ENCODE measurements around the gene TRIP13. TPM values are rescaled to one million over a fixed set of nuclear protein-coding genes. Genes with fewer than 3 reads are reported as not detected.

Gene TRIP13
- total RNA-seq, 1 experiment from 2014 or later = 42.6 TPM

DNA sequence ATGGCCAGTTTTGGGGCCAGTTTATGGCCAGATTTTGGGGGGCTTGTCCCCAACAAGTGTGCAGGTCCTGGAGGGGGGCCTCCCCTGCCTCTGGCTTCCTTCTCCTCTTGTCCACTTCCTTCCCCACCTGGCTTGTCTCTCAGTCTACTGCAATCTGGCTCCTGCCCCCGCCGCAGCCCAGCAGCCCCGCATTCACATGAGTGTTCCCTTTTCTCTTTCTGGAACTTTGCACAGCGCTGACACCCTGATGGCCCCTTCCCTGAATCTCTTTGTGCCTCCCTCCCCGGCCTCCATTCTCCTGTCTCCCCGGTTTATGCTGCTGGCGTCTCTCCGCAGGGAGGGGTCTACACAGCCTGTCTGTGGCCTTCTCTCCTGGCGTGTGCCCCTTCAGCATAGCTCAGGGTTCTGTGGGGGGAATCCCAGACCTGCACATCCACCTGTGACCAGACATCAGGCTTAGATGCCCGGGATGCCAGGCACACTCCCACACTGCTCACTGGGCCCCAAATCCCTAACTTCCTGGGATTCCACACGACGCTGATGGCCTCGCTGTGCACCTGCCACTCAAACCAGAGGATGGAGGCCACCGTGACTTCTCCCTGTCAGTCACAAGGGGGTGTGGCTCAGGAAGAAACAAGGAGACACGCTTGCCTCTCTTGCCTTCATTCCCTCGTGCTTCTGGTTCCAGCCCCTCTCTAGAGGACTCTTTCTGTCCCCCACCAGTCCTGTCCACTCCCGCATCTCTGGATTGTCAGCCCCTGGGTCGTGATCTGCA, 17.5 kb downstream of the TRIP13 start:
- H3K9me3 ChIP-seq (ENCODE audit: control insufficient read depth, low read depth, low read length) = no peaks in the 10 kb centered on the region
- H2BK20ac ChIP-seq (ENCODE audit: low read depth, low read length, poor library complexity, severe bottlenecking) = no peak overlapping the region
- H2AK5ac ChIP-seq (ENCODE audit: insufficient read length, low read length) = no peak overlapping the region
- H3K23me2 ChIP-seq (ENCODE audit: insufficient read length, low read depth, low read length, poor library complexity, severe bottlenecking) = no peaks in the 10 kb centered on the region
- H3K79me1 ChIP-seq (ENCODE audit: insufficient read depth, low read depth, low read length, poor library complexity, severe bottlenecking) = no peaks in the 10 kb centered on the region
- H2BK15ac ChIP-seq (ENCODE audit: low read depth, low read length) = no peak overlapping the region
- no peak overlapping the region for H4K8ac ChIP-seq (replicated peaks; ENCODE audit: insufficient read length, low read depth, low read length)
- no peak overlapping the region for H4K5ac ChIP-seq (ENCODE audit: insufficient read length, low read depth, low read length)
- DNase-seq = no peak
- Mint-ChIP-seq H3K4me1 (peaks cover 0 to 3% of the 10 kb centered on the region in 2 experiments; a peak in 2 of 4 replicates), H3K27ac (no peak overlapping the region; a peak in 1 of 7 replicates), H3K4me3 (no peak overlapping the region), H3K36me3 (ENCODE audit: insufficient read depth in 1 of 3, low read depth in 3 of 3) (peaks cover 53 to 94% (median 87%) of the 10 kb centered on the region in 3 experiments), H3K9me3 (no peaks in the 10 kb centered on the region), H3K27me3 (ENCODE audit: low read depth) (no peaks in the 10 kb centered on the region)
- TF ChIP-seq, protein P1, sequence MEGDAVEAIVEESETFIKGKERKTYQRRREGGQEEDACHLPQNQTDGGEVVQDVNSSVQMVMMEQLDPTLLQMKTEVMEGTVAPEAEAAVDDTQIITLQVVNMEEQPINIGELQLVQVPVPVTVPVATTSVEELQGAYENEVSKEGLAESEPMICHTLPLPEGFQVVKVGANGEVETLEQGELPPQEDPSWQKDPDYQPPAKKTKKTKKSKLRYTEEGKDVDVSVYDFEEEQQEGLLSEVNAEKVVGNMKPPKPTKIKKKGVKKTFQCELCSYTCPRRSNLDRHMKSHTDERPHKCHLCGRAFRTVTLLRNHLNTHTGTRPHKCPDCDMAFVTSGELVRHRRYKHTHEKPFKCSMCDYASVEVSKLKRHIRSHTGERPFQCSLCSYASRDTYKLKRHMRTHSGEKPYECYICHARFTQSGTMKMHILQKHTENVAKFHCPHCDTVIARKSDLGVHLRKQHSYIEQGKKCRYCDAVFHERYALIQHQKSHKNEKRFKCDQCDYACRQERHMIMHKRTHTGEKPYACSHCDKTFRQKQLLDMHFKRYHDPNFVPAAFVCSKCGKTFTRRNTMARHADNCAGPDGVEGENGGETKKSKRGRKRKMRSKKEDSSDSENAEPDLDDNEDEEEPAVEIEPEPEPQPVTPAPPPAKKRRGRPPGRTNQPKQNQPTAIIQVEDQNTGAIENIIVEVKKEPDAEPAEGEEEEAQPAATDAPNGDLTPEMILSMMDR (conservative IDR thresholded peaks at IDR 0.05) = no peak
- H3T11ph ChIP-seq (ENCODE audit: low read length) = no peak overlapping the region
- H3K4ac ChIP-seq (ENCODE audit: low read depth, low read length) = no peak overlapping the region
- H4K20me1 ChIP-seq (ENCODE audit: control insufficient read depth, insufficient read depth, insufficient read length) = no peaks in the 10 kb centered on the region
- H3K18ac ChIP-seq (ENCODE audit: insufficient read length, low read depth, low read length) = no peak overlapping the region
- no peak overlapping the region for H4K91ac ChIP-seq (ENCODE audit: insufficient read length, low read depth, low read length)
- H3K79me2 ChIP-seq (ENCODE audit: insufficient read depth, low read length) = no peaks in the 10 kb centered on the region
- H3K14ac ChIP-seq (ENCODE audit: insufficient read depth, low read length) = no peak overlapping the region
- H2AFZ ChIP-seq (ENCODE audit: low read length) = no peak overlapping the region
- H3K4me2 ChIP-seq (ENCODE audit: insufficient read depth, insufficient read length, low read length) = no peak overlapping the region
- no peak overlapping the region for H2BK12ac ChIP-seq (ENCODE audit: insufficient read length, low read depth, low read length)
- no peaks in the 10 kb centered on the region for H3K27me3 ChIP-seq (ENCODE audit: insufficient read depth, low read length)
- H3K27ac ChIP-seq (ENCODE audit: insufficient read length, low read depth, low read length) = no peak overlapping the region
- H3K9ac ChIP-seq (ENCODE audit: extremely low read depth, insufficient read length, low read length) = no peak overlapping the region
- no peak overlapping the region for H3K23ac ChIP-seq (ENCODE audit: insufficient read length, low read depth, low read length)
- no CpG with 5 or more reads among the region's 18 CpGs for WGBS (ENCODE audit: extremely low coverage, insufficient read length, low lambda C conversion rate)
- no peak overlapping the region for H3K56ac ChIP-seq (ENCODE audit: insufficient read length, low read depth, low read length)
- no peak overlapping the region for H2BK5ac ChIP-seq (ENCODE audit: insufficient read length, low read length)
- no peak overlapping the region for H2BK120ac ChIP-seq (ENCODE audit: low read depth, low read length, poor library complexity, severe bottlenecking)
- H3K4me1 ChIP-seq (ENCODE audit: insufficient read depth, low read length) = no peaks in the 10 kb centered on the region

Measured in H9 (cell line).